ENCODE data around the gene EPO.

GRCh38 chr7:100721505-100721812, 1.2 kb downstream of the EPO start:
- no peak for TF ChIP-seq CTCF (IDR thresholded peaks at IDR 0.05)
- no peak for TF ChIP-seq POLR2A (IDR thresholded peaks at IDR 0.05)
